ENCODE results near the gene SNED1. TPM values are rescaled to one million over a fixed set of nuclear protein-coding genes. Genes with fewer than 3 reads are reported as not detected.
A peak's percentile ranks its signal among the peaks of the same experiment; 100 is the strongest.

SNED1 gene
- total RNA-seq, 2 donors from 2014 or later, result 4.6 TPM

GRCh38 chr2:241061275-241061674 lies 62.9 kb downstream of the SNED1 start:
- Histone ChIP-seq H3K4me1 (no peaks in the 10 kb centered on the region), H3K36me3 (no peaks in the 10 kb centered on the region), H3K27ac (no peak overlapping the region), H3K27me3 (no peaks in the 10 kb centered on the region), H3K4me3 (no peak overlapping the region), H3K9ac (ENCODE audit: low read depth in 2 of 2, low read length in 2 of 2) (no peak overlapping the region), H3K9me3 (no peaks in the 10 kb centered on the region)
- intact Hi-C loops (cut with DNase I), result no loop called here
- TF ChIP-seq CTCF (IDR thresholded peaks at IDR 0.05), result no peak
- DNase-seq, result no peak

- no peaks in the 10 kb centered on the region for H3K9me3 ChIP-seq
- H3K9ac ChIP-seq (ENCODE audit: low read depth in 2 of 2, low read length in 2 of 2), result no peak overlapping the region
- no peaks in the 10 kb centered on the region for H3K4me1 ChIP-seq
- intact Hi-C loops (cut with DNase I), result no loop called here
- no peaks in the 10 kb centered on the region for H3K36me3 ChIP-seq
- H3K4me3 ChIP-seq, result no peak overlapping the region
- peak; percentile 14 for DNase-seq
- H3K27ac ChIP-seq, result no peak overlapping the region
- TF ChIP-seq CTCF (IDR thresholded peaks at IDR 0.05), result no peak
- no peaks in the 10 kb centered on the region for H3K27me3 ChIP-seq
Measured at GRCh38 chr2:241062389-241063092, 64.1 kb downstream of the SNED1 start.

GRCh38 chr2:241063093-241063551 lies 64.7 kb downstream of the SNED1 start:
- Histone ChIP-seq H3K27ac (no peak overlapping the region), H3K36me3 (no peaks in the 10 kb centered on the region), H3K9ac (ENCODE audit: low read depth in 2 of 2, low read length in 2 of 2) (no peak overlapping the region), H3K4me3 (no peak overlapping the region), H3K4me1 (no peaks in the 10 kb centered on the region), H3K9me3 (no peaks in the 10 kb centered on the region), H3K27me3 (no peaks in the 10 kb centered on the region)
- no peak for TF ChIP-seq CTCF (IDR thresholded peaks at IDR 0.05)
- no peak for DNase-seq
- intact Hi-C loops (cut with DNase I), result no loop called here

- Histone ChIP-seq H3K4me3 (peak overlapping the region; percentile 17), H3K4me1 (no peaks in the 10 kb centered on the region), H3K36me3 (no peaks in the 10 kb centered on the region), H3K27me3 (no peaks in the 10 kb centered on the region), H3K27ac (no peak overlapping the region), H3K9me3 (no peaks in the 10 kb centered on the region), H3K9ac (ENCODE audit: low read depth in 2 of 2, low read length in 2 of 2) (no peak overlapping the region)
- TF ChIP-seq CTCF (IDR thresholded peaks at IDR 0.05), result no peak
- peak; percentile 16 for DNase-seq
- intact Hi-C loops (cut with DNase I), result no loop called here
Measured at GRCh38 chr2:241063587-241063986, 65.2 kb downstream of the SNED1 start.

DNA sequence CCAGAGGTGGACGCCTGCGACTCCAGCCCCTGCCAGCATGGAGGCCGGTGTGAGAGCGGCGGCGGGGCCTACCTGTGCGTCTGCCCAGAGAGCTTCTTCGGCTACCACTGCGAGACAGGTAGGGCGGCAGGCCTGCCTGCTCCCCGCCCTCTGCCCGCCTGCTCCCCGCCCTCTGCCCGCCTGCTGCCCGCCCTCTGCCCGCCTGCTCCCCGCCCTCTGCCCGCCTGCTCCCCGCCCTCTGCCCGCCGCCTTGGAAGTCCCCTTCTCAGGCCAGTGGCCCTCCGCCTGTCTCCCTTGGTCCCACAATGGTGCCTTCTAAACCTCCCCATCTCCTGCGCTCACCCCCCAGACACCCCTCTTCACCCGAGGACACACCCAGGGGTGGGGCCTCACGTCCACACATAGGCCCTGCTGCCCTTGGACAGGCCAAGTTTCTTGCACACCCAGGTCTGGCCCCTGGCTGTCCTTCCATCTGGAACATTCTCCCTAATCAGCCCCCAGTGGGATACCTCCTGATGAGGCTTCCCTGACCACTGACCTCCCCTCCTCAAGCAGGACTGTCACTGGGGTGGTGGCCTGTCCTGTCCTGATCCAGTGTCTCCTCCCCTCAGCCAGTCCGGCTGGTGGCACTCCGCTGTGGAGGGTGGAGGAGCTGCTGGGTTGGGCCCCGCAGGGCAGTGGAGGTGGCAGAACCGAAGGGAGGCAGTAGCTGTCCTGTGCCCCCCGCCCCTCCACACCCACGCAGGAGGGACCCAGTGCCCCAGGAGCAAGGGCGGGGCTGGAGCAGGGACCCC lies 65.8 kb downstream of the SNED1 start:
- no peak overlapping the region for H3K9ac ChIP-seq (ENCODE audit: low read depth in 2 of 2, low read length in 2 of 2)
- intact Hi-C loops (cut with DNase I), result no loop called here

More for the DNA sequence above, 65.8 kb downstream of the SNED1 start:
- Histone ChIP-seq H3K36me3 (no peaks in the 10 kb centered on the region), H3K9me3 (no peaks in the 10 kb centered on the region), H3K4me3 (peak overlapping the region; percentile 17), H3K27me3 (no peaks in the 10 kb centered on the region), H3K27ac (no peak overlapping the region), H3K4me1 (no peaks in the 10 kb centered on the region)
- no peak for TF ChIP-seq CTCF (IDR thresholded peaks at IDR 0.05)
- DNase-seq, result peak; percentile 47
